ENCODE results near the gene PAX6. TPM values are rescaled to one million over a fixed set of nuclear protein-coding genes. Genes with fewer than 3 reads are reported as not detected.

PAX6 gene
- total RNA-seq, 1 donor from 2014 or later = not detected

GRCh38 chr11:31801298-31801702 lies 9.8 kb downstream of the PAX6 start:
- no peak for DNase-seq (ENCODE audit: low read depth)
- H3K4me3 ChIP-seq (ENCODE audit: low read depth, low read length) = no peak overlapping the region

GRCh38 chr11:31800398-31801265 lies 10.5 kb downstream of the PAX6 start:
- DNase-seq (ENCODE audit: low read depth) = no peak
- no peak for TF ChIP-seq CTCF (conservative IDR thresholded peaks at IDR 0.05; ENCODE audit: low read depth, low read length)

More at GRCh38 chr11:31801298-31801702, 9.8 kb downstream of the PAX6 start:
- TF ChIP-seq CTCF (conservative IDR thresholded peaks at IDR 0.05; ENCODE audit: low read depth, low read length) = no peak

GRCh38 chr11:31799435-31800397 lies 11.4 kb downstream of the PAX6 start:
- TF ChIP-seq CTCF (conservative IDR thresholded peaks at IDR 0.05; ENCODE audit: low read depth, low read length) = no peak
- no peak for DNase-seq (ENCODE audit: low read depth)
- no peak overlapping the region for H3K4me3 ChIP-seq (ENCODE audit: low read depth, low read length)

More at GRCh38 chr11:31800398-31801265, 10.5 kb downstream of the PAX6 start:
- H3K4me3 ChIP-seq (ENCODE audit: low read depth, low read length) = no peak overlapping the region

DNA sequence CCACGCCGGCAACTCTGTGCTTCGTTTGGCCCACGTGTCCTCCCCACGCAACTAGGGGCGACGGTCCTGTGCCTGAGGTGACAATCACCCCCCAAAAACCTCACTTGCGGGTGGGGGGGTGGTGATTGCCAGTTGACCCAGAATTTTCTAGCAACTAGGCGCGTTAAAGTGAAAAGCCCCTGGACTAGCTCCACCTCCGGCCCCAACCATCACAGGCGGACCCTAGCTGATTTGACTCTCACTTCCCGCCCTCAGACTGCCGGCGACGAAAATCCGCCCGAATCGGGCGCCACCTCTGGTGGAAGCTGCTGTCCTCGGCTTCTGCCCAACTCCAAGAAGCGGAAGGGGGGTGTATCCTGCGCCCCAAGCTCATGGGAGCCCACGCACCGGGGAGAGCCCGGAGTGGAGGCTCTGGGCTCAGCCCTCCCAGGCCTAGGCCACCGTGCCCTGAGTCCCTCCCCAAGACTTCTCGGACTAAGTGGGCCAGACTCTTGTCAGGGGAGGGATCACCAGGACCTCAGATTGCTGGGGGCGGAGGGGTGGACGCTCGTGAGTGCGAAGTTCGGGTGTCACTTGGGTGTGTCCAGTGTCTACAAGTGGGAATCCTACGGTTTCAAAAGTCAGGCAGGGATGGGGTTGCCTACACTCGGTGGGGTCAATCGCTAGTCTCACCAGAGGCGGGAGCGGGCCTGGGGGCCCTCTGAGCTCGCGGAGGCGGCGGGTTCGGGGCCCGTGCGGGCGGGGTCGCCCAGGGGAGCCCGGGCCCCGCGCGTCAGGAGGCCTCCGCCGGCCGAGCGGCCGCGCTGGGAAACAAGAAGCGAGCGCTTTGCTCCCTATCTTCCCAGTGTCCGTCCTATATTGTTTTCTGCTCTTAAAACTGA lies 12.3 kb downstream of the PAX6 start:
- no peak for DNase-seq (ENCODE audit: low read depth)
- H3K4me3 ChIP-seq (ENCODE audit: low read depth, low read length) = no peak overlapping the region
- TF ChIP-seq CTCF (conservative IDR thresholded peaks at IDR 0.05; ENCODE audit: low read depth, low read length) = peak; percentile 34

DNA sequence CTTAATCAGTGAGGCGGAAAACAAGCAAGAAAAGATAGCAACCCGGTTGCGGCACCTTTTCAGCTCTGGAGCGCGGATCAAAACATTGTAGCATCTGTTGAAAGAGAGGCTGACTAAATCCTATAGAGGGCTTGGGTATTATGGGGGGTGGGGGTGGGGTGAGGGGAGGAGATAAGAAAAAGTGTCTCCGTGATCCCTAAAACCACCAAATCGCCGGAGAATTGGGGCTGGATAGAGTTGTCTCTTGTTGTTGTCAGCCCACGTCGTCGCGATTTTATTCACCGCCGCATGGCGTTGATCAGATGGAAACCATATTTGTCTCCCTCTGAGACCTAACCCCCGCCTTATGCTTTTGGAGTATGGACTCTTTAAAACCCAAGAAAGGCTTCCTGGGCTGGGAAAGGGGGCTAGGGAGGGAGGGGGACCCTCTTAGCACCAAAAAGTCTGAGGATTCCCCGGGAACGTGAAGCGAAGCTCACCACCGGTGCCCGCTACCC lies 13.0 kb downstream of the PAX6 start:
- no peak overlapping the region for H3K4me3 ChIP-seq (ENCODE audit: low read depth, low read length)
- no peak for DNase-seq (ENCODE audit: low read depth)
- no peak for TF ChIP-seq CTCF (conservative IDR thresholded peaks at IDR 0.05; ENCODE audit: low read depth, low read length)

All from epithelial cell of proximal tubule (primary cell).